GM12891 (cell line): ENCODE results near the gene TUSC7.

Source experiments
- DNase-seq: peaks from one replicate; pipeline ENCODE4 v3.0.0; 2011; ENCODE audit warnings: low spot score; ENCODE audit not compliant: insufficient read length
- FAIRE-seq: peaks from 2 replicates; lab custom pipeline; 2011; peaks lifted over from hg19 to GRCh38; lab: Jason Lieb, UNC
- PAX5 ChIP-seq: IDR thresholded peaks from 2 replicates; pipeline ENCODE4 v1.6.1; 2011; ENCODE audit warnings: low read length, moderate library complexity, mild to moderate bottlenecking; ENCODE audit not compliant: insufficient read depth, severe bottlenecking
- POLR2A ChIP-seq: IDR thresholded peaks from 2 replicates; pipeline ENCODE4 v1.6.1; 2011; ENCODE audit warnings: low read depth, low read length, control low read depth
- POLR2AphosphoS5 ChIP-seq: IDR thresholded peaks from 2 replicates; pipeline ENCODE4 v1.6.1; 2011; ENCODE audit warnings: low read depth, low read length, control low read depth
- POU2F2 ChIP-seq: IDR thresholded peaks from 2 replicates; pipeline ENCODE4 v1.6.1; 2011; ENCODE audit warnings: low read depth, mild to moderate bottlenecking, control low read depth, low read length, moderate library complexity
- SPI1 ChIP-seq: IDR thresholded peaks from 2 replicates; pipeline ENCODE4 v1.6.1; 2011; ENCODE audit warnings: low read depth, low read length, control low read depth
- TAF1 ChIP-seq: IDR thresholded peaks from 2 replicates; pipeline ENCODE4 v1.6.1; 2011; ENCODE audit warnings: low read depth, low read length, control low read depth

TUSC7 gene

GRCh38 chr3:116716490-116716889 is 6.9 kb downstream of the TUSC7 start:
- TF ChIP-seq POU2F2 (no peak), PAX5 (no peak), SPI1 (no peak), POLR2A (no peak), POLR2AphosphoS5 (no peak), TAF1 (no peak)
- no peak for DNase-seq
- FAIRE-seq: no peak

GRCh38 chr3:116717566-116717965 is 8.0 kb downstream of the TUSC7 start:
- no peak for DNase-seq
- FAIRE-seq: no peak
- TF ChIP-seq POLR2AphosphoS5 (no peak), POLR2A (no peak)

GRCh38 chr3:116728454-116728853 is 18.9 kb downstream of the TUSC7 start:
- no peak for FAIRE-seq
- no peak for TF ChIP-seq POLR2AphosphoS5
- no peak for TF ChIP-seq SPI1
- no peak for TF ChIP-seq TAF1
- TF ChIP-seq PAX5: no peak
- no peak for TF ChIP-seq POLR2A

GRCh38 chr3:116734243-116734642 is 24.7 kb downstream of the TUSC7 start:
- DNase-seq (no peak), FAIRE-seq (no peak)
- no peak for TF ChIP-seq POLR2A
- no peak for TF ChIP-seq PAX5
- TF ChIP-seq POLR2AphosphoS5: no peak
- no peak for TF ChIP-seq TAF1
- no peak for TF ChIP-seq POU2F2
- no peak for TF ChIP-seq SPI1

More at GRCh38 chr3:116728454-116728853, 18.9 kb downstream of the TUSC7 start:
- no peak for DNase-seq

- FAIRE-seq (no peak), DNase-seq (no peak)
- TF ChIP-seq POLR2AphosphoS5 (no peak), PAX5 (no peak), POLR2A (no peak), SPI1 (no peak), POU2F2 (no peak), TAF1 (no peak)
Measured at GRCh38 chr3:116739678-116740077, 30.1 kb downstream of the TUSC7 start.

GRCh38 chr3:116740293-116740692 is 30.7 kb downstream of the TUSC7 start:
- FAIRE-seq (no peak), DNase-seq (no peak)
- no peak for TF ChIP-seq POU2F2
- no peak for TF ChIP-seq SPI1
- no peak for TF ChIP-seq POLR2AphosphoS5
- no peak for TF ChIP-seq TAF1

GRCh38 chr3:116741467-116741866 is 31.9 kb downstream of the TUSC7 start:
- FAIRE-seq (no peak), DNase-seq (no peak)
- TF ChIP-seq TAF1 (no peak), SPI1 (no peak), POU2F2 (no peak), POLR2AphosphoS5 (no peak), PAX5 (no peak), POLR2A (no peak)

GRCh38 chr3:116743062-116743461 is 33.5 kb downstream of the TUSC7 start:
- DNase-seq (no peak), FAIRE-seq (no peak)
- TF ChIP-seq POLR2A: no peak
- TF ChIP-seq POLR2AphosphoS5: no peak
- no peak for TF ChIP-seq SPI1
- TF ChIP-seq POU2F2: no peak
- TF ChIP-seq TAF1: no peak
- TF ChIP-seq PAX5: no peak

- TF ChIP-seq POLR2AphosphoS5: no peak
- no peak for TF ChIP-seq PAX5
- no peak for TF ChIP-seq TAF1
- no peak for TF ChIP-seq POLR2A
- TF ChIP-seq SPI1: no peak
- TF ChIP-seq POU2F2: no peak
- no peak for DNase-seq
- FAIRE-seq: no peak
Measured at GRCh38 chr3:116749388-116749787, 39.8 kb downstream of the TUSC7 start.

GRCh38 chr3:116757315-116757714 is 47.7 kb downstream of the TUSC7 start:
- DNase-seq: no peak
- no peak for TF ChIP-seq POLR2AphosphoS5
- no peak for TF ChIP-seq PAX5
- no peak for TF ChIP-seq POU2F2
- no peak for TF ChIP-seq TAF1
- no peak for TF ChIP-seq SPI1
- no peak for TF ChIP-seq POLR2A
- no peak for FAIRE-seq
